Endometrial microvascular endothelial cells (primary cell): ENCODE data around the gene MYOM1. TPM values are rescaled to one million over a fixed set of nuclear protein-coding genes. Genes with fewer than 3 reads are reported as not detected.

Experiments used
- in situ Hi-C: cut with HindIII; loops from 2 replicates; pipeline ENCODE4 v1.10.0; 2017; ENCODE audit warnings: low sequenced_read_pairs, low pct_unique_long_range_greater_than_20kb; ENCODE audit errors: inconsistent ontology term
- total RNA-seq: library from RNA; depleted of rRNA; stranded (reverse); fragments of >200 nt; gene quantifications from one replicate; pipeline ENCODE4 v1.2.3, GENCODE V29; 2015; ENCODE audit errors: inconsistent ontology term

MYOM1 gene
- total RNA-seq, 1 donor from 2014 or later: not detected

GRCh38 chr18:3251963-3252277, 32.2 kb upstream of the MYOM1 start:
- in situ Hi-C loops: loop anchor here (25.0 kb wide), 1 partner anchor 210 kb away; the partner anchor contains the start of gene TGIF1

- in situ Hi-C loops: loop anchor here (25.0 kb wide), 1 partner anchor 211 kb away; the partner anchor contains the start of gene TGIF1
Observed at GRCh38 chr18:3251249-3251962, 31.6 kb upstream of the MYOM1 start.

GRCh38 chr18:3250237-3251107, 30.7 kb upstream of the MYOM1 start:
- in situ Hi-C loops: loop anchor here (25.0 kb wide), 1 partner anchor 212 kb away; the partner anchor contains the start of gene TGIF1

DNA sequence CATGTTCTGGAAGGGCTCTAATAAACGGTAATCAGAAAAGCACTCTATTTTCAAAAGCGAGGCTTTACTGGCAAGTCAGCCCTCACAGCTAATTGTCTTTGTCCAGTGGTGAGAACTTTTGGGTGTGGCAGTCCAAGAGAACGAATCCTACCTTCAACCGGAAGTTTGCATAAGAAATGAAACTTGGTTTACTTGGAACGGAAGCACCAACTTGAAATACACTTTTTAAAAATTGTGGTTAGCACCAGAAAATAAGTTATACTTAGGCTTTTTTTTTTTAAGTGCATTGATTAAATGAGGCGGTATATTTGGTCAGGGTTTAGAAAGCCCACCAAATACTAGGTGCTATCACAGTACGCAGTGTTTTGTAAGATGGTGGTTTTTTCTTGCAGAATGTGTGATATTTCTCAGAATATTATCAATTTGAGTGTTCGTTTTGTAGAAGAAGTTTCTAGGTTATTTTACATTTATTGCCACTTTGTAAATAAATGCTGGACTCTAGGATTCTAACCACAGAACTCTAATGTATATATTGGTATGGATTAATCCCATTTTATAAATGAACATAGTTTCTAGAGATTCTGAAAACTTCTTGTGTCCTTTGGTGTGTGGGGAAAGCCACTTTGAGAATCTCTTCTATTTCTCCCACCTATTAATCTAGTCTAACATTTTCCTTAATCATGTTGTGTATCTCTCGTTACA, 29.0 kb upstream of the MYOM1 start:
- in situ Hi-C loops: no loop called here

- in situ Hi-C loops: no loop called here
Observed at GRCh38 chr18:3248062-3248657, 28.4 kb upstream of the MYOM1 start.

- in situ Hi-C loops: no loop called here
Observed at GRCh38 chr18:3247240-3248061, 27.7 kb upstream of the MYOM1 start, which contains the start of gene MYL12A. Gene MYL12A (plus strand): TSS chr18:3247801. CDS start chr18:3253248, 5,447 bp downstream.

GRCh38 chr18:3246635-3247239, 27.0 kb upstream of the MYOM1 start:
- in situ Hi-C loops: no loop called here

DNA sequence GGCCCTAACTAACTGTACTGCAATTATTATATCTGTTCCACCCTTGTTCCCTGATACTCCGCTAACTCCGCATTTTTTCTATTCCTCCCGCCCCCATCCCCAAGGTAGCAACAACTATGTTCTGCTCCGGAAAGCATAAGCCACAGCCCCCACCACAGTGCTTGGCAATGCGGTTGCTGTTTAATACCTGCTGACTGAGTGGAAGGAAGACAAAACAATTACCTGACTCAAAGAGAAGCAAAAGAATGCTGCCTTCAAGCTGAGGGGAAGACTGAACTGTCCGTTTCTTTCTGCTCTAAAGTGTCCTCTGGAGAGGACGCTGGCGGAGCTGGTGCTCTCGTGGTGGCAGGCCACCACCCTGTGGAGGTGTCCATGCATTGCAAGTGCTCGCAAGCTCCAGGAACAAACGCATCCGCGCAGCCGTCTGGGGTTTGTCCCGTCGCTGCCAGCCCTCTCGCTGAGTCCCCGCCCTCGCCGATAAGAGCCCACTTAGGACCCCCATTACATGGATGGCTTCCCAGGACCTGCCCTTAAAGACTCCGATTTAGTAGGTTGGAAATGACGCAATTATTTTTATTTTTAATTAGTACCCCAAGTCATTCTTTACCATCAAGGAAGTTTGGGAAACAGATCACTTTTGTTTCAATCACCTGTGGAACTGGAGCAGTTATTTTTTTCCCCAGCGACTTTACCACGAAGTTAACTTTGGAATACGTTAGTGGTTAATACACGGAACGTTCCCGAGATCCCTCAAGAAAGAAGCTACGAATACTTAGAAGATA, 26.3 kb upstream of the MYOM1 start:
- in situ Hi-C loops: no loop called here

- in situ Hi-C loops: no loop called here
Observed at GRCh38 chr18:3245185-3245564, 25.4 kb upstream of the MYOM1 start.

GRCh38 chr18:3238742-3239141, 19.0 kb upstream of the MYOM1 start:
- in situ Hi-C loops: no loop called here

GRCh38 chr18:3236470-3236869, 16.7 kb upstream of the MYOM1 start:
- in situ Hi-C loops: no loop called here

DNA sequence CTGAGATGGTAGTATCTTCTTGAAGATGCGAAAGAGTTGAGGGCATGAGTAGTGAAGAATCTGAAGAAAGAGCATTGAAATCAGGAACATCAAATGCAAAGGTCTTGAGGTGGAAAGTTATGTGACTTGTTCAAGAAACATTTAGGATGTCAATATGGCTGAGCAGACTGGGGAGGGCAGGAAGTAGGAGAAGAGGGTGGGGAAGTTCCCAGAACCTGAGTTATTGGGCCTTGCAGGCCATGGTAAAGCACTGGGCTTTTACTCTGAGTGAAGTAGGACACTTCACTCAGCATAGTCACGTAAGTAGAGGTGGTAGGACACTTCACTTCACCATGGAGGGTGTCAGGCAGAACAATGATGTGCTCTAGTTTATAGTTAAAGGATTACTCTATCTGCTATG, 16.1 kb upstream of the MYOM1 start:
- in situ Hi-C loops: no loop called here

DNA sequence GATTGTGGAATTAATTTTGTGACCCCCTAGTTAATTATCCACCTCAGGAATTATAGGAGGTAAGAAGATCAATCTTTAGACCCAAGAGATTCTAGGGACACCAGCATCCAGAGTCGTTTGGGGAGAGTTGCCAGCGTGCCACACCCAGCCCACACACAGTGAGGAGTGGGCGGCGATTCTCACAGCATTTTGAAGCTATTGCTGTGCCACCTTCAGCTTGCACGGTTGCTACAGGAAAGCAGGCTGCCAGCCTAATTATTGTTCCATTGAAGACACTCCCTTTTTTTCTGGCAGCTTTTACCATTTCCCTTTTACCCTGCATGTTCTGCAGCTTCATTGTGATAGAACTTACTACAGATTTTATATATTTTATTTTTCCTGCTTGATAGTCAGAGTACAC, 14.7 kb upstream of the MYOM1 start:
- in situ Hi-C loops: no loop called here

GRCh38 chr18:3233433-3234168, 13.8 kb upstream of the MYOM1 start:
- in situ Hi-C loops: no loop called here

GRCh38 chr18:3233004-3233403, 13.2 kb upstream of the MYOM1 start:
- in situ Hi-C loops: no loop called here

- in situ Hi-C loops: no loop called here
Observed at GRCh38 chr18:3230401-3231334, 10.9 kb upstream of the MYOM1 start.
